ENCODE results near the gene SMARCD1. TPM values are rescaled to one million over a fixed set of nuclear protein-coding genes. Genes with fewer than 3 reads are reported as not detected.

SMARCD1 gene
- 18.6 TPM for total RNA-seq

GRCh38 chr12:50084775-50085614 lies at the start of gene SMARCD1:
TSS of gene SMARCD1 (plus strand) at chr12:50085342. CDS start at chr12:50085370, 28 bp downstream.
- ATAC-seq (peak; percentile 93), DNase-seq (ENCODE audit: low spot score) (peak; percentile 91)

DNA sequence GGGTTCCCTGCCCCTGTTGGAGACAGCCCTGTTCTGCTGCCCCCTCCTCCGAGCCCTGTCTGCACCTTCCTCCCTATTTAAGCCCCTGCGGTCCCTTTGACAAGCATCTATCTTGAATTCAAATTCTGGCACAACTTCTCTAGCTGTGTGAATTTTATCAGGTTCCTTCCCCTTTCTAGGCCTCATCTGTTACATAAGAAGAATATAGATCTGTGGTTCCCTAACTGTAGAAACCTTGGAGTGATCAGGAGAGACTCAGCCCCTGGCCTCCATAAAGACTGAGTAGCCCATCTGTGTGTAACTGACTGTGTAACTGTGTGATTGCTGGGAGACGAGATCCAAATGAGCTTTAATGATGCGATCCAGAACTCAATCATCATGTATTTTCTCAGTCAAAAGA lies 46.8 kb upstream of the SMARCD1 start:
- no peak for ATAC-seq

DNA sequence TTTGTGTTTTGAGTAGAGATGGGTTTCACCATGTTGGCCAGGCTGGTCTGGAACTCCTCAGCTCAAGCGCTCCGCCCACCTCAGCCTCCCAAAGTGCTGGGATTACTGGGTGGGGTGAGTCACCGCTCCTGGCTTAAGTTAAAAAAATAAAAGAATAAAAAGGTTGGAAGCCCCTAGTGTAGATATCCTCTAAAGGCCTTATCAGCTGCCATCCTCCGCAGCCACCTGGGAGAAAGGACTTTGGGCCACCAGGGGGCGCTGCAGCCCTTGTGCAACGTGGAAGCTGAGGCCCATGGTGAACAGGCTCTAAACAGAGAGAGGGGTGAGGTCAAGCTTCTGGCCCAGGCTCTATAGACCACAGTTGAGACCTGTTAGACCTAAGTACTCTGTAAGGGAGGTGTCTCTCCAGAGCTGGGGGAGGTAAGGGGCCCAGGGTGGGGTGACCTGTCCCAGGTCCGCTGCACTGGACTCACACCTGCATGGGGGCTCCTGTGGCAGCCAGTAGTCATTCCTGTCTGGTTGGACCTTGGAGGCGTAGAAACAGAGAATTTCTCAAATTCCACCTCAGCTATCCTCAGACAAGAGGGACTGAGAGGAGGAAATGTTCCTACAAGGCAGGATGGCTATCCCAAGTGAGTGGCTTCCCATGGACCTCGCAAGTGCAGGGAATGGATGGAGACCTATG lies 45.8 kb upstream of the SMARCD1 start:
- ATAC-seq (peak; percentile 96), DNase-seq (ENCODE audit: low spot score) (peak; percentile 75)

More for the DNA sequence above, 46.8 kb upstream of the SMARCD1 start:
- no peak for DNase-seq (ENCODE audit: low spot score)

GRCh38 chr12:50040657-50041056 lies 44.5 kb upstream of the SMARCD1 start:
- DNase-seq (ENCODE audit: low spot score) (no peak), ATAC-seq (no peak)

DNA sequence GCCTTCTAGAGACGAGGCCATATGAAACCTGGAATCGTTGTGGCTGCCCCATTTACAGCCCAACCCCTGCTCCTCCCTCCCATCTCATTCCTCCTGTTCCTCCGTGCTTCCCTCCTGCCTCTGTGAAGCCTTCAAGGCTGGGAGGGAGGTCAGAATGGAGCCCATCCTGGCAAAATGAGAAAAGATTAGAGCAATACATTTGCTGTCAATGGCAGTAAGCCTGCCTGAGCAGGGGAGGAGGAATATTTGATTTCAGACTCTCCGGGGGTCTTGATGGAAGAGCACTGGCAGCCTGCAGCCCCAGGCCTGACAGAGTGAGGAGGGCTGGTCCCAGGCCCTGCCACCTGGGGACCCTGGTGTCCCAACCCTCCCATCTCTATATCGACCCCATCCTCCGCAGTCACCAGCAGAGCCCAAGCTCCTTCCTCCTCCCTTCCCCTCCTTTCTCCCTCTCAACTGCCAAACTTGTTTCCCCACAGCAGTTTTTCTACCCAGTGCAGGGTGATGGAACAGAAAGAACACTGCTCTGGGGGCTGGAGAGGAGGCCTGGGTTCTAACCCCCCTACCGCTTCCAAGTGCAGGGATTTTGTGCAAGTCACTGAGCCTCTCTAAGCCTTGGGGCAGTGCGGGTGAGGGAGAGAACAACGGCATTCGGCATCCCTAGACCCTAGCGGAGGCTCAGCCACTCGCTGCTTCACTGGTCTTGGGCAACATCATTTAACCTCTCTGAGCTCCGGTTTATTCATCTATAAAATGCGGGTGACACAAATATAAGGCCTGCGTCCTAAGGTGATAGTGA lies 43.9 kb upstream of the SMARCD1 start:
- no peak for ATAC-seq
- no peak for DNase-seq (ENCODE audit: low spot score)

- DNase-seq (ENCODE audit: low spot score) = no peak
- ATAC-seq = no peak
Measured at GRCh38 chr12:50041962-50042361, 43.2 kb upstream of the SMARCD1 start.

- DNase-seq (ENCODE audit: low spot score) (no peak), ATAC-seq (no peak)
Measured at GRCh38 chr12:50042693-50043092, 42.4 kb upstream of the SMARCD1 start.

DNA sequence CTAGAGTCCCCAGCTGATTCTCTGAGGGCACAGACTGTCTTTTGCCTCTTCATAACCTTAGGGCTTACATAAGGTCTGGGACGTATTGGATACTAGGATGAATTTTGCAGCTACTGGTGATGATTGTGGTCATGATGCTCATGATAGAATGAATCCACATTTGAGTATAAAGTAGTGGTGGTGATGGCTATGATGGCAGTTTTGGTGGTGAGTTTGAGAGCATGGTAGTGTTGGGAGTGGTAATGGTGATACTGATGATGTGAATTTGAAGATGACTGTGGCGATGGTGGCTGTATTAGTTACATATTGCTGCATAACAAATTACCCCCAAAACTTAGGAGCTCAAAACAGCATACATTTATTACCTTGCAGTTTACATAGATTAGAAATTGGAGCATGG lies 41.8 kb upstream of the SMARCD1 start:
- ATAC-seq (no peak), DNase-seq (ENCODE audit: low spot score) (no peak)

DNA sequence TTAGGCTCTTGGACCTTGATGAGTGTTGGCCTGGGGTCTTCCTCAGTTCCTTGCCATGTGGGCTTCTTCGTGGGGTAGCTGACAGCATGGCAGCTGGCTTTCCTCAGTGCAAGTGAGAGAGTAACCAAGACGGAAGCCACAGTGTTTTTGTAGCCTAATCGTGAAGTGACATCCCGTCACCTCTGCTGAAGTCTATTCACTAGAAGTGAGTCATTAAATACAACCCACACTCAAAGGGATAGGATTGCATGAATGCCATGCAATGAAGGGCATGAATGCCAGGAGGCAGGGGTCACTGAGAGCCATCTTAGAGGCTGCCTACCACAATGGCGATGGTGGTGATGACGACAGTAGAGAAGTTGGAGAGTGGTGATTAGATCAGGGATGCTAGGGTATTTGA lies 41.3 kb upstream of the SMARCD1 start:
- ATAC-seq (no peak), DNase-seq (ENCODE audit: low spot score) (no peak)

DNA sequence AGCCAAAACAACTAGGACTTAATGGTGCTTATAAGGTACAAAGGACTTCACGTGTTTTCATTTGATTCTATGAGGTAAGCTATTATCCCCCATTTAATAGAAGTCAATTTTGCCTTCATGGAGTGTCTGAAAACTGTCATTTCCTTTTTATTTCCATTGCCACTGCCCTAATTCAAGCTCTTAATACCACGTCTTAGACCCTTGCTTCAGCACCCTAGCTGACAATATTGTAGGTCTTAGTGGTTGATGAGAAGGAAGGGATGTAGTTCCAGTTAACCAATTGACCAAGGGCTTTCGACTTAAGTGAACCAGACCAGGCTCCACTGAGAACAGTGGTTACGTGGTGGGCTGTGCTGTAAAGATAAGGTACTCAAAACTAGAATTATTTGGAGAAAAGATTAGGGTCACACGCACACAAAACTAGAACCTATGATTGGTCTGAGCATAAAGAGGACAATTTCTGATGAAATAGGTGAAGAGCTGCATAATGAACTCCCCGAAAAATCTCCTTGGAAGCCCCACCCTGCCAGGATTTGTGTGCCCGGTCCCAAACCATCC lies 37.4 kb upstream of the SMARCD1 start:
- DNase-seq (ENCODE audit: low spot score) = no peak
- ATAC-seq = no peak

GRCh38 chr12:50049254-50050118 lies 35.7 kb upstream of the SMARCD1 start:
- ATAC-seq (peak; percentile 19), DNase-seq (ENCODE audit: low spot score) (no peak)

- no peak for ATAC-seq
- no peak for DNase-seq (ENCODE audit: low spot score)
Measured at GRCh38 chr12:50050119-50050385, 35.1 kb upstream of the SMARCD1 start.

DNA sequence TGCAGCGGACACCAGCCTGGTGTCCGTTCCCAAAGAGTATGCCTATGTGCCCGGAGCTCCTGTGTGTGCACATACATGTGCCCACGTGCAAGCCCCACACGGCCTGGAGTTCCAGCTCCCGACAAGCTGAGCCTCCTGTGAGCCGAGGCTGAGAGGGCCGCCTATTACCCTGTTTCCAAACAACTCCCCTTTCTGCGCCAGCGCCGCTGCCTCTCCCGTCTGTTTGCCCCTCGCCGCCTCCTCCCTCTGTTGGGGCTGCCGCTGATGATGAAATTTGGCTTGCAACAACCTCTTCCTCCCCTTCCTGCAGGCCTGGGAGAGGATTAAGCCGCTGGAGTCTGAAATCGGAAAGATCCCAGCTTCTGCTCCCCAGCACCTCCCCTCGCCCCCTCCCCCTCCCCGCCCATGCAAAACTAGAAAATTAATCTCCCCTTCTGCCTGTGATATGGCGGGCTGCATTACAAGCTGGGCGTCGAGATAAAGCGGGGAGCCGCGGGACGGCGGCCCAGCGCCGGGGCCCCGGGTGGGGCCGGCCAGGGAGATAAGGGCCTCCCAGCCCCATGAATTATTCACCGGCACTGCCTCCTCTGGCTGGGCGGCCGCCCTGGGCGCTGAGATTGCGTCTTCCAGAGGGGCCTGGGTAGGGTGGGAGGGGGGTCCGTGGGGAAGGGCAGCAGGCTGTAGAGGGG lies 34.6 kb upstream of the SMARCD1 start:
- DNase-seq (ENCODE audit: low spot score) = peak; percentile 55

DNA sequence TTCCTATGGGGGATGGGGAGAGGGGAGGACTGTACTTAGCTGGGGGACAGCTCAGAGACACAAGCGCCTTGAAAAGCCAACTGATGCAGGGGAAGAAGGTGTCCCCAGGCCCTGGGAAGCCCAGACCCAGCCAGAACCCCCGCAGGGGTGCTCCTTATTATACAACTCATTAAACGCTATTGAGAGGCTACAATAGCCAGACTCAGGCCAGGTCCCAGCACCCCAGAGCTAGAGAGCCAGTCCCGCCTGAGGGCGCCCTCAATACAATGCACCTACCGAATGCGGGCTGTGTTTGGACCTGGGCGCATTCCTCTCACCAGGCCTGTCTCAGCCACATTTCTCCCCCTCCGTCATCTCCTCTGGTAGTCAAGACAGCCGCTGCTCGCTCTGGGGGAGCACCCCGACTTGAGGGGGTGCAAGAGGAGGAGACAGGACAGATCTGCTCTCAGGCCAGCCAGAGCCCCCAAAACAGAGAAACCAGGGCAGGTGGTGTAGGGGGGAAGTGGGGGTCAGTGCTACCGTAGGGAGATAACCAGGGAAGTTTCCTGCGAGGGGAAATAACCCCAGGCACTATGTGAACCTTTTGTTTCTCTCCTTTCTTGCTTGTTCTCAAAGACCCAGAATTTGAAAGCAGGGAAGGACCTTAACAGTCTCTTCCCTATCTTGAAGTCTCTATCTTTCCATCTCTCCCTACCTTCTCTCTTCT lies 33.9 kb upstream of the SMARCD1 start:
- ATAC-seq (no peak), DNase-seq (ENCODE audit: low spot score) (no peak)

More for the DNA sequence above, 34.6 kb upstream of the SMARCD1 start:
- ATAC-seq = peak; percentile 74

- no peak for DNase-seq (ENCODE audit: low spot score)
- no peak for ATAC-seq
Measured at GRCh38 chr12:50052544-50052943, 32.6 kb upstream of the SMARCD1 start.

DNA sequence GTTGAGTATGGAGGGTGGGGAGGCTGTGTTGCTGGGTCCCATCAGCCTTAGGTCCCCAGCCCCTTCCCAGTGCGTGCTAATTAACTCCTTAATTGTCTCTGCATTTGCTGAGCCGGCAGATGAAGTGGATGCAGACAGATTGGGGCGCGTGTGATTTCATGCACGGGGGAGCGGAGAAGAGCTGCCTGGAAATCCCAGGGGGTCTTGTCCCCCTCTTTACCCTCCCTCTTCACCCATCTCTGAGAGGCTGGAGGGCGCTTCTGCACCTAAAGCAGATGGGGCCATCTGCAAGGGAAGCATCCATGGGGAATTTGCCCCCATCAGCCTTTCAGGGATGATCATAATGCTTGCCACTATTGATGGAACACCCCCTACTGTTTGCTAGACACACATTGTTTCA lies 32.2 kb upstream of the SMARCD1 start:
- ATAC-seq (no peak), DNase-seq (ENCODE audit: low spot score) (no peak)

- ATAC-seq = no peak
Measured at GRCh38 chr12:50053583-50053982, 31.6 kb upstream of the SMARCD1 start.

GRCh38 chr12:50055831-50056638 lies 29.1 kb upstream of the SMARCD1 start:
- DNase-seq (ENCODE audit: low spot score) (no peak), ATAC-seq (peak; percentile 71)

More at GRCh38 chr12:50053583-50053982, 31.6 kb upstream of the SMARCD1 start:
- DNase-seq (ENCODE audit: low spot score) = no peak

Data from left lobe of liver (tissue), 2 donors.